Fibroblast of skin of scalp (primary cell): ENCODE measurements around the gene BCAS3.

Experiments
- DNase-seq: peaks from one replicate; pipeline ENCODE4 v3.0.0-alpha.2; 2013

The BCAS3 gene

GRCh38 chr17:61206922-61207321, 529.3 kb downstream of the BCAS3 start:
- no peak for DNase-seq

GRCh38 chr17:61208301-61209105, 530.9 kb downstream of the BCAS3 start:
- DNase-seq = no peak

- no peak for DNase-seq
These were observed 531.4 kb downstream of the BCAS3 start for GRCh38 chr17:61209106-61209439.

GRCh38 chr17:61209525-61209924, 531.9 kb downstream of the BCAS3 start:
- no peak for DNase-seq

GRCh38 chr17:61211236-61211635, 533.6 kb downstream of the BCAS3 start:
- no peak for DNase-seq

- DNase-seq = no peak
These were observed 535.0 kb downstream of the BCAS3 start for GRCh38 chr17:61212655-61213054.

GRCh38 chr17:61214753-61215152, 537.1 kb downstream of the BCAS3 start:
- DNase-seq = no peak

GRCh38 chr17:61216066-61216465, 538.4 kb downstream of the BCAS3 start:
- DNase-seq = no peak

GRCh38 chr17:61217878-61218437, 540.3 kb downstream of the BCAS3 start:
- no peak for DNase-seq

GRCh38 chr17:61218438-61218837, 540.8 kb downstream of the BCAS3 start:
- DNase-seq = peak; percentile 74

GRCh38 chr17:61219460-61219859, 541.8 kb downstream of the BCAS3 start:
- peak; percentile 55 for DNase-seq

- DNase-seq = no peak
These were observed 543.5 kb downstream of the BCAS3 start for GRCh38 chr17:61221181-61221580.

GRCh38 chr17:61221597-61222471, 544.2 kb downstream of the BCAS3 start:
- no peak for DNase-seq

GRCh38 chr17:61223725-61224124, 546.1 kb downstream of the BCAS3 start:
- DNase-seq = no peak

GRCh38 chr17:61225178-61225882, 547.7 kb downstream of the BCAS3 start:
- peak; percentile 47 for DNase-seq

GRCh38 chr17:61227866-61228265, 550.2 kb downstream of the BCAS3 start:
- no peak for DNase-seq

GRCh38 chr17:61230461-61230860, 552.8 kb downstream of the BCAS3 start:
- no peak for DNase-seq

- DNase-seq = no peak
These were observed 553.5 kb downstream of the BCAS3 start for GRCh38 chr17:61230972-61231820.

GRCh38 chr17:61232871-61233270, 555.2 kb downstream of the BCAS3 start:
- DNase-seq = no peak

- no peak for DNase-seq
These were observed 556.5 kb downstream of the BCAS3 start for GRCh38 chr17:61233991-61234750.
